IPS-18c (cell line): Measurements from ENCODE around the gene NDC1.
"Not testable (repeated sequence)": the region's sequence is repeated elsewhere in the genome, so short reads cannot be mapped to it uniquely, and the experiment has no call there.

Experiments used
- H3K4me3 ChIP-seq: 2 replicates; pipeline ENCODE4 v1.7.0; 2013; ENCODE audit warnings: low read depth, mild to moderate bottlenecking, low read length, moderate library complexity; ENCODE audit not compliant: insufficient read depth
- H3K9me3 ChIP-seq: one replicate; pipeline ENCODE4 v1.6.1; 2013; ENCODE audit warnings: mild to moderate bottlenecking, low read length, moderate library complexity; ENCODE audit not compliant: control insufficient read depth, insufficient read depth

The NDC1 gene

DNA sequence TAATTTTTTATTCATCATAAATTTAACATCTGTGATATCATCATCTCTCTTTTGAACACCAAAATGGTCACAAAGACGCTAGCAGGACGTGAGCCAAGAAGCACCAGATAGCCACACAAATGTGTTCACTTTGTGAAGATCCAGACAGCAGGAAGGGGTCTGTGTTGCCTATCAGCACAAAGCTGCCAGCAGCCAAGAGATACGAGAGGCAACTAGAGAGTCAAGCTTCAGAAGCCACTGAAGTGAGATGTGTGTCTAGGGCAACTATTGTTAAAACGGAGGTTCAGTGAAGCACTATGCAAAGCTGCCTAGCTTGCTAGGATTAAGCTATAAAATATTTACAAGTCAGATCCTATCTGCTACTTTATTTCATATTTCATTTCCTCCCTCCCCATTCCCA, 45.3 kb downstream of the NDC1 start:
- no peaks in the 10 kb centered on the region for H3K9me3 ChIP-seq
- H3K4me3 ChIP-seq: no peak overlapping the region

DNA sequence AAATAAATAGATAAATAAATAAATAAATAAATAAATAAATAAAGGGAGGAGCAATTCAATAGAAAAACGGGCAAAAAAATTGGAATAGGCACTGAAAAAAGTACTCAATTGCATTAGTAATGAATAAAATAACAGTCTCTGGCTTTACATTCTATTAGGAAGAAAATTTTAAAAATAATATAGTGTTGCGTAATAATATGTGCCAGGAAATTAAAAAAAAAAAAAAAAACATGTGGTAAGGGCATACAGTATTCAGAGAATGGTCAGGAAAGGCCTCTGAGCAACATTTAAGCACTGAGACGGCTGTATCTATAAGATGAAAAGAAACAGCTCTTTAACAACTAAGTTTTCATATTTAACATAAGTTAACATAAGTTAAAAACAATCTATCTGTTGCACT, 50.4 kb downstream of the NDC1 start:
- no peaks in the 10 kb centered on the region for H3K9me3 ChIP-seq
- no peak overlapping the region for H3K4me3 ChIP-seq

DNA sequence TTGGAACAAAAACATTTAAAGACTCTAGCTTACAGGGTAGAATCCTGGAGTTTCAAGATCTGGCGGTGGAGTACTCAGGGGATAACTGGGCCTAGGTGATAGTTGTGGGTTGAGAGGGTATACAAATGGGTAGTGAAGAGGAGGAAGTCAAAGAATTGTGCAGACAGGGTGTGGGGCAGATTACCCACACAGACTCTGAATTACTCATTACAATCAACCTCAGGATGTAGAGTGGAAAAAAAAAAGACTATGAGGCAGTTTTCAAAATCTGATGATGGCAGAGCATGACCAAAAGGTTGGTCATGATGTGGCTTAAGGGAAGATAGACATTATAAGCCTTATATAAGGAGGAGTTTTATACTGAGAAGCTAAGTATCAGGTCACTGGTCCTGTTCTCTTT, 55.0 kb downstream of the NDC1 start:
- Histone ChIP-seq H3K9me3 (no peaks in the 10 kb centered on the region), H3K4me3 (no peak overlapping the region)

DNA sequence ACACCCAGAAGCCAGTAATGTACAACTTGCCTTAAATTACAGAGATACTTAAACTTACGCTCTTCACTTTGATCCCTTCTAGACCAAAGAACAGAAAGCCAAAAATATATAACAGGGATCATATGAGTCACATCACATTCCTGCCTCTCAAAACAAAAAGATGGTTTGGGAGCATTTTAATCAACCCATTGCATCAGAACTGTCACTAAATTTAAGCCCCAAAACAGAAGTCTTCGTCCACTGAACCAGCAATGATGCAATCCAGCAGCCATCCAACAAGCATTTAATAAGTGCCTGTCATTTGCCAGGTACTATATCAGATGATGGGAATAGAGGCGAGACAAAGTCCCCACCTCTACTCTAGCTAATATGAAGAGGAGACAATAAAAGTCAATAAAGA, 56.4 kb downstream of the NDC1 start:
- Histone ChIP-seq H3K4me3 (no peak overlapping the region), H3K9me3 (no peaks in the 10 kb centered on the region)

DNA sequence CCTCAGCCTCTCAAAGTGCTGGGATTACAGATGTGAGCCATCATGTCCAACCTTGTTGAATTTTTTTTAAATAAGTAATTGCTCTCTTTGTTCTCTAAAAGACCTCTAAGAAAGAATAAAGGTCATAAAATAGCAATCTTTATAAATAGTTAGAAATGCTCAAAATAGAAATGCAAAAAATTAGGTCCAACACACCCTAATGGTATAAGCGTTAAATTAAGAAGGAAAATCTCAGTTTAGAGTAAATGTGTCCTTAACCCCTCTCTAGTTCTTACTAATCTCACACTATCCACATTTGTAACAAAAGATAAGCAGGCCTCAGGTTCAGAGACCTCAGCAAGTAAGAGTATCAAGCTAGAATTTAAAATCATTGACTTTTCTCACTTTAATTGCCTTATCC, 60.8 kb downstream of the NDC1 start:
- H3K9me3 ChIP-seq: no peaks in the 10 kb centered on the region
- no peak overlapping the region for H3K4me3 ChIP-seq

DNA sequence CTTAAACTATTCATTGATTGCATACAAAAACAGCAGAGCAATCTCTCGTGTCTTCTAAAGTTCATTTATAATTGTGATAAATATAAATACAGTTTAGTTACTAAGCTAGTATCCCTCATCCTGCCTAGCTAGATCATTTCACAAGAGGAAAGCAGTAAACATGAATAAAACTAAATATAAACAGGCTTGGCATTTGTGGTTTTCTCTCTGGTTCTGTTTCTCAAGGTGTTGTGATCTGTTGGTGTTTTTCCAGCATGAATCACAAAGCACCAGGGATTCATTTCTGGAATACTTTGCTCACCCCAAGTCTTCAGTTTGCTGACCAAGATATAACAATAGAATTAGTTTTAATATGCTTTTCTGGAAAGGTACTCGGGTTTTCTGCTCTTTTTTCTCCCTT, 66.4 kb downstream of the NDC1 start:
- Histone ChIP-seq H3K9me3 (no peaks in the 10 kb centered on the region), H3K4me3 (no peak overlapping the region)

DNA sequence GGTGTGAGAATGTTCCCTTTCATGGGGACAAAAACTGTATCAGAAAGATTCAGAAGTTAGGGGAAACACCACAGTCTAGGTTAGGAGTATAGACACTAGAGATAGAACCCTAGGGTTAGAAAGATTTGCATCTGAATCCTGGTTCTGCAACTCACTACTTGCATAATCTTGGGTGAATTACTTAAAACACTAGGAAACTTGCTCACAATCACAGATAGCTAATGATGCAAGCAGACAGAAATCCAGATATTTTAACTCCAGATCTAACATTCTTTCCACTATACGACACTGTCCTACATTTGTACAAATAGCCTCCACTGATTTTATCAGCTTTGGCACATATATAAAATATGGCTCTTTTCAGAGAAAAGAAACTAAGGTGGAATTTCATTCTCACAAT, 68.3 kb downstream of the NDC1 start:
- H3K9me3 ChIP-seq: no peaks in the 10 kb centered on the region

DNA sequence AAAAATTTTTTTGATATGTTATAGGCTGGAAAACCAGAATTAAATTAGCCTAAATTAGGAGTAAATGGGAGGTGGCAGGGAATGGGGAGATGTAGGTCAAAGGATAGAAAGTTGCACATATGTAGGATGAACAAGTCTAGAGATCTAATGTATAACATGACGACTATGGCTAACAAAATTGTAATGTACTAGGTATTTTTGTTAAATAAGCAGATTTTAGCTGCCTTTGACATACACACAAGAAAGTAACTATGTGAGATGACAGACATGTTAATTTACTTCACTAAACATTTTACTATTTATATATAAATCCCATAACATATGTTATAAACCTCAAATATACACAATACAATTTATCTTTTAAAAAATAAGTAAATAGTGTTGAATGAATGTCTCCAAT, 68.9 kb downstream of the NDC1 start:
- Histone ChIP-seq H3K9me3 (no peaks in the 10 kb centered on the region), H3K4me3 (no peak overlapping the region)

More for the DNA sequence above, 68.3 kb downstream of the NDC1 start:
- H3K4me3 ChIP-seq: no peak overlapping the region

DNA sequence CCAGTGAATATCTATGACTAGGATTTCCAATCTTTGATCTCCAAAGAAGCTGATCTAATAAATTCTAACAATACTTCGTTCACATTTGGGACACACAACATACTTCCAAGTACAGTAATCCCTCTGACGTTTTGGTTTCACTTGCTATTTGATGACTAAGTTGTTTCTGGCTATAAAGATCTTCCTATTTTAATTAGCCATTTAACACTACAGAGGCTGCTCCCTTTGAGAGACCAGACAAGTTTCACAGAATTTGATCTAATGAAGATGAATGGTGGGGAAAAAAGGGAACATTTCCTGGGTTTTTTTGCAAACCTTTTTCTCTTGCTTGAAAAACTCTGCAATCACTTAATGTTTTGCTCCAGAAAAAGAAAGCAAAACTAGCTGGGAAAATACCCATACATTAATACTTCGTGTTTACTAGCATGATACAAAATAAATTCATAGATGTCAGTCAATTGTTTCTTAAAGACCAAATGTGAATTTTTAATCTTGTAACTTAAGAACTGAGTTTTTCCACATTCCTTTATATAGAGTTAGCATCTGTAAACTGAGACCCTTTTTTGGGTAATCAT, 71.2 kb downstream of the NDC1 start:
- Histone ChIP-seq H3K9me3 (no peaks in the 10 kb centered on the region), H3K4me3 (no peak overlapping the region)

DNA sequence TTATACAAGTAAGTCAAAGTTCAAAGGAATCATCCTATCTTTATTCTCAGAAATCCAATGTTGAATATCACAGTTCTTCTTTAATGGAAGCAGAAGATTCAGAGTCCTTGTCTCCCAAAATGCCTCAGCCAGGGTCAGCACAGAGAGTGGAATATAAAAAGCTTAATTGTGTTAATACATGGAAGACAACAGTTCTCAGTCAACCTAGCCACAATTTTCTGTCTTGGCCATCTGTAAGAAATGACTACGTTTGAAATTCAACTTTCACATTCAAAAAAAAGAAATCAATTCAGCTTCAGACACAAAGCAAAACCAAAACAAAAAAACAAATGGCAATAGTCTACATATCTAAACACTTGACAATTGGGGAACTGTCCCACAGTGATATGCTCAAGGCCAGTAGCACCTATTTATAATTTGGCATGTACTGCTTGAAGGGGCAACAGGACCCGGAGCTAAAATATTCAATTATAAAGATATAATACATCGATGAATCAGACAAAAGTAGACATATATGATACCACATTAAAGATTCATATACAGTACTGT, 71.8 kb downstream of the NDC1 start:
- Histone ChIP-seq H3K4me3 (no peak overlapping the region), H3K9me3 (no peaks in the 10 kb centered on the region)

DNA sequence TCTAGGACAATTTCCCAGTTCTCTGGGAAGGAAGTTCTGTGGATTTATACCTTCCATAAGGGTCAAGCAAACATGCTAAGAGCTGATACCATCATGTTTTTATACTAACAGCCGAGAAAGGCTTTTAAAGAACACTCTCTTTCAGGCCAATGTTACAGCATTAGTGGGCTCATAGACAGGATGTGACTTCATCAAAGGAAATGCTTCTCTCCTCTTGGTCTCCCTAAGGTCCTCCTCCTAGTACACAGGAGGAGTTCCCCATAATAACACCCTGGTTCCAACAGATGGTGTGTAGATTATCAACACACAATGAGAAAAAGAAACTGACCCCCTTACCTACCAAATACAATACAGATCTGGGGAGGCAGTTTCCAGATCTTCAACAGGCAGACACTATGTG, 72.4 kb downstream of the NDC1 start:
- Histone ChIP-seq H3K4me3 (no peak overlapping the region), H3K9me3 (no peaks in the 10 kb centered on the region)

DNA sequence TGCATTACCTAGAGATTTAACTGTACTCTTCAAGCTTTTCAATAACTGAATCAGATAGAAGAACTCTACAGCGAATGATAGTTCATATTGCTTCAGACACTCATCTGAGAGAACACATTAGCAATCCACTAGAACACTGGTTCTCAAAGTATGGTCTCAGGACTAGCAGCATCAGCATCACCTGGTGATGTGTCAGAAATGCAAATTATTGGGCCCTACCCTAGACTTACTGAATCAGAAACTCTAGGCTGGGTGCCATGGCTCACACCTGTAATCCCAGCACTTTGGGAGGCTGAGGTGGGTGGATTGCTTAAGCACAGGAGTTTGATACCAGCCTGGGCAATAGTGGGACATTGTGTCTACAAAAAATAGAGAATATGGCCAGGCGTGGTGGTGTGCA, 74.2 kb downstream of the NDC1 start:
- Histone ChIP-seq H3K9me3 (peaks cover 2% of the 10 kb centered on the region), H3K4me3 (no peak overlapping the region)

DNA sequence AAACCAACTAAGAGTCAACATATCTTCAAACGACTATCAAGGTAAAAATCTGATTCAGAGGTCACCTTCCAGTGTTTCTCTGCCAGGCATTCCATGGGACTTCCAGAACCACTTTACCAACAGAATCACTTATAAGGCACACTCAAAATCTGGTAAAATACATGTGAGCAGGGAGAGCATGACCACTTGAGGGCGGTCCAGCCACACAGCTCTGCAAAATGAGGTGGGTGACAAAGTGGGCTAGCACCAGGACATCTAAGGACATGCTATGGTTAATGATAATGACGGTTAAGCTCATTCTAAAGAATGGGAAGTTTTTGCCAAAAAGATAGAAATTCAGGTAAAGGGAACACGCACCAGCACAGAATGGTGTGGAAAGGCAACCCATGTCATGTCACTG, 74.6 kb downstream of the NDC1 start:
- peaks cover 2% of the 10 kb centered on the region for H3K9me3 ChIP-seq

DNA sequence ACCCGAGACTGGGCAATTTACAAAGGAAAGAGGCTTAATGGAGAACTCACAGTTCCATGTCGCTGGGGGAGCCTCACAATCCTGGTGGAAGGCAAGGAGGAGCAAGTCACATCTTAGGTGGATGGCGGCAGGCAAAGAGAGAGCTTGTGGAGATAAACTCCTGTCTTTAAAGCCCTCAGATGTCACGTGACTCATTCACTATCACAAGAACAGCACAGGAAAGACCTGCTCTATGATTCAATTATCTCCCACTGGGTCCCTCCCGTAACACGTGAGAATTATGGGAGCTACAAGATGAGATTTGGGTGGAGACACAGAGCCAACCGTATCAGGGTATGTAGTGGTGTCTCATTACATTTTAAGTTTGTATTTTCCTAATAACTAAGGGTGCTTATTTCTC, 77.6 kb downstream of the NDC1 start:
- H3K4me3 ChIP-seq, H3K9me3 ChIP-seq: not testable (repeated sequence)

More for the DNA sequence above, 74.6 kb downstream of the NDC1 start:
- H3K4me3 ChIP-seq: no peak overlapping the region

DNA sequence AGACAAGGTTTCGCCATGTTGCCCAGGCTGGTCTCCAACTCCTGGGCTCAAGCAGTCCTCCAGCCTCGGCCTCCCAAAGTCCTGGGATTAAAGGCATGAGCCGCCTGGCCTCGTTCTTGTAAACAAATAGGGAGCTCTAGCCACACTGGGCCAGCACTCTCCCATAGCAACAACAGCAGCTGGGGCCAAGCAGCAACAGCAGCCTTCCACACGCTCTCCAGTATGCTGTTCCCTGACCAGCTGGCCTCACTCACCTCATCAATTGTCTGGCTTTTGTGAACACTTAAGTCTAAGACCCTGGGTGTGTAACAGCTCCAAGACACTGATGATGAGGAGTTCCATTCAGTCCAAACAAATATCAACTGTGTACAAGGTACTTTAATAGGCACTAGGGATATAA, 82.2 kb downstream of the NDC1 start:
- no peak overlapping the region for H3K4me3 ChIP-seq
- peaks cover 2% of the 10 kb centered on the region for H3K9me3 ChIP-seq

DNA sequence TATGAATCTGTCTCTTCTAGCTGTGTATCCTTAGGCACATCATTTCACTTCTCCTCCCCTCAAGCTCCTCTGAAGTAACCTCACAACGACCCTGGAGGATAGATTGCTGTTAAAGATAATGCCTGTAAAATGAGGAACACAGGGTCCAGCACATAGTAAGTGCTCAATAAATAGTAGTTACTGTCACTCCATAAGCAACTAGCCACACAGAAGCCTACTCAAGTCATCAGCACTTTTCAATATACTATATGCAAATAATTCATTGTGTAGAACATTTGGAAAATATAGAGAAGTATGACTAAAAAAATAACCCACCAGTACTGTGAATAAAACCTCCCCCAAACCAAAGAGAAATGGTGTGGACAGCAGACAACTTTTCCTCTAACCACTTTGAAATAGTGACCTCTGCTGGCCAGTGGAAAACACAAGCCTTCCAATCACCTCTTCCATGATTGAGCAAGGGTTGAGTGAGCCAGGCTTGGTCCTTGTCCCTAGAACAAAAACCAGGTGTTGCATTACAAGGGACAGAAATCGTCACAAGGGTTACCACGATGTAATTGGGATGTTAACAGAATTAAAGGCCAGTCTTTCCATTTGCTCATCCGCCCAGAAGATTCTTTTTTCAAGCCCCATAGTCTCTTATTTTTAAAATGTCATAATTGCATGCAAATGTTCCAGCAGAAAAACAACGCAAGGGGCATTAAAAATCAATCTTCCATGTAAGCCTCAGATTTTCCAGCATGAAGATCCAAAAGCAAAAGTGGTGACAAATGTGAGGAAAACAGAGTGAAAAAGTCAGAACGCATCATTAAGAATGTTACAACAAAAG, 83.4 kb downstream of the NDC1 start:
- Histone ChIP-seq H3K4me3 (no peak overlapping the region), H3K9me3 (peaks cover 2% of the 10 kb centered on the region)

DNA sequence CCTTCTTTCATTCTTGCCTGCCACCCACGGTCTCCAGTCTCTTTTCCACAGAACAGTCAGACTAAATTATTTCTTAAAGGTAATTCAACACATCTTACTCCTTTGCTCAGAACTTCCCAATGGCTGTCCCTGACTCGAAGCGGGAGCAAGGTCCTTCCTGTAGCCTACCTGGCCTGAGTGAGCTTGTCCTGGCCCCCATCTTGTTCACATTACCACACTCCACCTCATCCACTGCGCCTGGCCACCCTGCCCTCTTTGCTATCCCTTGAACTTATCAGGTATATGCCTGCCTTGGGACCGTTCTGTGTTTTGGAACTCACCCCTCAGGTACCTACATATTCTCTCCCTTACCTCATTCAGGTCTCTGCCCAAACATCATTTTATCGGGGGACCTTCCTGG, 85.8 kb downstream of the NDC1 start:
- Histone ChIP-seq H3K9me3 (no peaks in the 10 kb centered on the region), H3K4me3 (no peak overlapping the region)

DNA sequence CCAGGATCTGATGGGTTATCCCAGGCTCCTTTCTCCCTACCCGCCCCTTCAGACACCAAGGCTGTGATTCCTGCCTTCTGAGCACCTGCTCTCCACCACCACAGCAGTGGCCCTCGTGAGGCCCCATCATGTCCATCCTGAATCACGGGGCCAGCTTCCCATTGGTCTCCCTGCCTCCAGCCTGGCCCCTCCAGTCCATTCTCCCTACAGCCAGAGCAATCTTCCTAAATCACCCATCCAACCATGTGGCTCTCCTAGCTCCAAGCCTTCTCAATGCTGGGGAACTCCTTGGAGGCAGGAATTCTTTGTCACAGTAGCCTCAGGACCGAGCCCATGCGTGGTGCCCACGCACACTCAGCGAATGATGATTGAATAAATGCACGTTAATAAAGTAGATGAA, 90.3 kb downstream of the NDC1 start:
- Histone ChIP-seq H3K9me3 (no peaks in the 10 kb centered on the region), H3K4me3 (no peak overlapping the region)
